GM08714 (cell line): ENCODE data around the gene RPP21.

Source experiments
- H3K4me3 ChIP-seq: fragments of 200-500 bp; sonication (Bioruptor generic); 2 replicates; pipeline ENCODE4 v1.5.1; 2014; ENCODE audit warnings: mild to moderate bottlenecking, low read length, inconsistent platforms
- ZNF274 ChIP-seq: IDR thresholded peaks from 2 replicates; pipeline ENCODE4 v1.6.1; 2012; ENCODE audit warnings: mild to moderate bottlenecking, low read depth, low read length

The RPP21 gene

DNA sequence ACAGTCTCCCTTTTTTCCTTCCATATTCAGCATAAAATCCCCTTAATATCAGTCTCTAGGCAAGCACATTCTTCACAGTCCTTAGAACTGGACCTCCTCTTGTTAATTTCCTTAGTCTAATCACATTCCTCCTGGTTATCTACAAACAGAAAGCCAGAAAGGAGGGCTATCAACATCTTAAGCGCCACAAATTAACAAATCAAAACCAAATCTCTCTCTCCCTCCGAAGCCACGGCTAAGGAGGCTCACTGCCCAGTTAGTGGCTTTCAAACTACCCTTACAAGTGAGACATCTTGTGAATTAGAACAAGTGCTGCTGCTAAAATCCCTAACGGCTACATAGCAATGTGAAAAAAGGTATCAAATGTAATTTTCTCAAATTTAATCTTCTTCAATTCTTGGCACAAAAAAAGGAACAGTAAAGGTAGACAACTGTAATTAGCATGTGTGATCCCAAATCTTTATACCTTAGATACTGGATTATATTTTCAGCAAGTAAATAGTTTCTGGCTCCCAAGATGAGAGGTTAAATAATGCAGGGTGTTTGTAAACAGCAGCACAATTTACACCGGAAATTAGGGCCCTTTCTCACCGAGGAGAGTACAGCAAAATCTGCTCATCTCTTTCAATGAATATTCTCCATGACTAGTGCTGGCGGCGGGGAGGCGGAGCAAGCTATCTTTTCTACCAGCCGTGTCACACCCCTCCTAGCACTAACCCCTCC, 19.6 kb upstream of the RPP21 start:
- TF ChIP-seq ZNF274 = no peak
- peak overlapping the region; percentile 93 for H3K4me3 ChIP-seq

DNA sequence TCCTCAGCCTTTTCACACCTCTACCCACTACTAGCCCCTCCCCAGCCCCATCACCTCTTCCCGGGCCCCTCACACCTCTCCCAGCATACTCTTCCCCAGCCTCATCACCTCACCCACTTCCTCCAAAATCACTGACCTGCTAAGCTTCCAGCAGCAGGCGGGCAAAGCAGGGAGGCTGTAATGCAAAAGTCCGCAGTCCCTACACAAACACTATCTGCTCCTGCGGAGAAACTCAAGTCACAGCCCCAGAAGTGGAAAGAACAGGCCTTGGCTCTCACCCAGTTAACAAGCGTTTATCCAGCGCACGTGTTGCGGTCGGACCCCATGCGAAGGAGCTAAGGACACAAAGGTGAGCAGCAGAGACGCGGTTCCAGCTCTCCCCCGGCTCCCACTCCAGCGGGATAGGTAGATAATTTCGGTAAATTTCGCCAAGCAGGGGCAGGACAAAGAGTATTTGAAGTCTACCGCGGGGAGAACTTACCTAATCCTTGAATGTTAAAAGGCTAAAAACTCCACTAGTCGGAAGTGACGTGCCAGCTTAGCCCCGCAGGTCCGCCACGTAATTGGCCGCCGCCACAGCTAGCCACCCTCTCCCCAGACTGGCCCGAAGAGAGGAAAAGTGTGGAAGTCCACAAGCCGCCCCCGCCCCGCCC, 19.0 kb upstream of the RPP21 start:
- peak overlapping the region; percentile 93 for H3K4me3 ChIP-seq
- TF ChIP-seq ZNF274 = no peak

DNA sequence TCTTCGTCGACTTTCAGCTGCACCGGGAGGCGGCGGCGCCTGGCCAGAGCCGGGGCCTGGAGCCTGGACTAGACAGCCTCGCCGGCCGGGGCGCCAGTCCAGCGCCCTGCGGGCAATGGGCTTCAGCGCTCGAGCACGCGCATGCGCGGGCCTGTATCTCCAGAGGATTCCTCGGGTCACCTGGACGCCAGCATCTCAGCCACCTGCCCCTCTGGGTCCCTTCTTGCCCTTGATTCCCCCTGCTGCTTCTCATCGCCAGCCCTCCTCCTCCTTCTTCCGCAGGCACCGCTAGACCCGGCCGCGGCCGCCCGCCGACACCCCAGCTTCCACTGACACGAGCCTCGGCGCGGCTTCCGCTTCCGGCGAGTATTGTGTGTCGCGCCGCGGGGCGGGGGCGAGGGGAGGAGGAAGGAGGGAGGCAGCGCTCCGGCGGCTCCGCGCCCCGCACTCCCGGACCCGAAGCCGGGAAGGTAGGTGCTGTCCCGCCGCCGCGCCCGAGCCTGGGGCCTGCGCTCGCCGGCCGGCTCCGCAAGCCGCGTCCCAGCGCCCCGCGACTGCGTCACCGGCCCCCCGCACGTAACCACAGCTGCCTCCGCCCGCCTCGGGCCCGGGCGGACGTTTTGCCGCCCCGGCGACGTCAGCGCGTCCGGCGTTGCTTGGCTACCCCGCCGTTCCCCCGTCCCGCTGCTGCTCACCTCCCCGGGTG, 18.3 kb upstream of the RPP21 start, which contains the start of gene TRIM39:
Gene TRIM39 (plus strand): TSS at position 402 of the 706 bp plus-strand sequence. CDS start 2,391 bp downstream, outside the sequence.
- peak within 1 kb of the TSS; percentile 93 for H3K4me3 ChIP-seq
- TF ChIP-seq ZNF274 = no peak

DNA sequence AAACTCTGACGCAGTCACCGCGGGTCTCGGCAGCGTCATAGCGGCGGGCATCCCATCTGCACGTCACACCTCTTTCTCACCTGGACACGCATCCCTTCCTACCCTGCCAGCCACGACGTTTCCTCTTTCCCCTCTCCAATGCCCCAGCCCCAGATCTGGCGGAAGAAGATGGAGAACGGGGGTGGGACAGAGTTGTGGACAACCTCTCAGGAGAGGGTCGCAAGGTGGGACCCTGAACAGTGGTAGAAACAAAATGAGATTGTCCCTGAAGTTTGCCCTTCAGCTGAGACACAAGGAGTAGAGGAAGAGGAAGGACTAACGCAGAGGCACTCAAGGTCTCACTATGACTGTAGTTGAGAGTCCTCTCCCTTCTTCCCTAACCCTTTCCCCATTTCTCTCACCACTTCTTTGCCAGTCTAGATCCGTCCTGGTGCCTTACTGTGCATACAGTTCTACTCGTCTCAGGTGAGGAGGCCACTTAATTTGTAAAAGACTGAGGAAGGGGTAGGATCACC, 17.7 kb upstream of the RPP21 start:
- no peak for TF ChIP-seq ZNF274

DNA sequence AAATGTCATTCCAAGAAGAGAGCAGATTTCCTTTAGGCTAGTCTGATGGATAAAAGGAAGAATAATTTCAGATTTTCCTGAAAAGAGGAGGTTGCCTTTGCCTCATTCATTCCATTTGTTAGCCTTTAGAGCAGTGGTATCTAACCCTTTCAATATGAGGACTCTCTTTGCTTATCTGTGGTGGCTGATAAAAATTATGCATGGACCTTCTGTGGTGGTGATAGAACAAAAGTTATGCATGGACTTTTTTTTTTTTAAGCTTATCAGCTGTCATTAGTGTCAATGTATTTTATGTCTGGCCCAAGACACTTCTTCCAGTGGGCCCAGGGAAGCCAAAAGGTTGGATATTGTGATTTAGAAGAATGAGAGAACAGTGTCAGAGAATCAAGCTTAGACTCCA, 16.6 kb upstream of the RPP21 start:
- TF ChIP-seq ZNF274 = no peak
- H3K4me3 ChIP-seq = no peak overlapping the region

More for the DNA sequence above, 17.7 kb upstream of the RPP21 start:
- H3K4me3 ChIP-seq = peak overlapping the region; percentile 93

DNA sequence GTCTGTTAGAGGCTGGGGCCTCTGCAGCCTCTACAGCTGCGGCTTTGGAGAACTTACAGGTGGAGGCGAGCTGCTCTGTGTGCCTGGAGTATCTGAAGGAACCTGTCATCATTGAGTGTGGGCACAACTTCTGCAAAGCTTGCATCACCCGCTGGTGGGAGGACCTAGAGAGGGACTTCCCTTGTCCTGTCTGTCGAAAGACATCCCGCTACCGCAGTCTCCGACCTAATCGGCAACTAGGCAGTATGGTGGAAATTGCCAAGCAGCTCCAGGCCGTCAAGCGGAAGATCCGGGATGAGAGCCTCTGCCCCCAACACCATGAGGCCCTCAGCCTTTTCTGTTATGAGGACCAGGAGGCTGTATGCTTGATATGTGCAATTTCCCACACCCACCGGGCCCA, 15.6 kb upstream of the RPP21 start:
- no peak overlapping the region for H3K4me3 ChIP-seq
- TF ChIP-seq ZNF274 = no peak

DNA sequence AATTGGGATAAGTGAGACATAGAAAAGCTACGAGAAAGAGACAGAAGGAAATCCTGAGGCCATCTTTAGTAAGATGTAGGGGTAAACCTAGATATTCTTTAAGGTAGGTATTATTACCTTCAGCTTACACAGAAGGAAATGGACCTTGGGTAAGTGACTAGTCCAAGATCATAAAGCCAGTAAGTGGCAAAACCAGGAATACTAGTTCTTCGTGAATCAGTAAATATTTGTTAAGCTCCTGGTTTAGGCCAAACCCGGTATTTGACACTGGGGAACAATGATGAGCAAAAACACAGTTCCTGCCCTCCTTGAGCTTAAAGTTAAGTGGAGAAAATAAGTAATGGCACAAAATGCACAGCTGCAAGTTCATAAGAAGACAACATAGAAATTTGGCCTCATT, 13.0 kb upstream of the RPP21 start:
- no peak overlapping the region for H3K4me3 ChIP-seq
- TF ChIP-seq ZNF274 = no peak

DNA sequence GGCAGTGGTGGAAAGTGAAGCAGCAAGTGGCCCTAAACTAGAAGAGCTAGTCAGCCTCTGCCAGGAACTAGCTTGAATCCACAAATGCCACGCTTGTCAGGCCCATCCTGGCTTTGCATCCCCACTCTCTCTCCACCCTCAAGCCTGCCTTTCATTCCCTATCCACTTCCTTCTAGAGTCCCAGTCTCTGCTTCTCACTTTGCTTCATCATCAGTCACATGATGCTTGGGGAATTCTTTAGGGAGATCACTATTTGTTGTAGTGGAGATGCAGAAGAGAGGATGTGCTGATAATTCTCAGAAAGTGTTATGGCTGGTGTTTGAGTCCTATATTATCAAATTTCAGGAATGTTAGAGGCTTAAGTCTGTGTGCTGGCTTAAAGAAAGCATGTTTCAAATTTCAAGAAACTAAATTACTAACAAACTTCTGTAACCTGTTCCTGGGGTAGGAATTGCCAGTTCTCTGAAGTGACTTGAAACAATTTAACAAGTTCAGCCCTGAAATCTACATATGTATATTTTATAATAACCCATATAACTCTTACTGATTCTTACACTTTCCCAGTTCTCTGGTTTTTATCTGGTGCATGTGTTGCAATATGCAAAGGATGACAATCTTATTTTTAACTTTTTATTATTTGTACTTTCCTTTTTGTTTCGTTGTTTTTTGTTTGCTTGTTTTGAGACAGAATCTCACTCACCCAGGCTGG, 10.7 kb upstream of the RPP21 start:
- no peak for TF ChIP-seq ZNF274
- no peak overlapping the region for H3K4me3 ChIP-seq

DNA sequence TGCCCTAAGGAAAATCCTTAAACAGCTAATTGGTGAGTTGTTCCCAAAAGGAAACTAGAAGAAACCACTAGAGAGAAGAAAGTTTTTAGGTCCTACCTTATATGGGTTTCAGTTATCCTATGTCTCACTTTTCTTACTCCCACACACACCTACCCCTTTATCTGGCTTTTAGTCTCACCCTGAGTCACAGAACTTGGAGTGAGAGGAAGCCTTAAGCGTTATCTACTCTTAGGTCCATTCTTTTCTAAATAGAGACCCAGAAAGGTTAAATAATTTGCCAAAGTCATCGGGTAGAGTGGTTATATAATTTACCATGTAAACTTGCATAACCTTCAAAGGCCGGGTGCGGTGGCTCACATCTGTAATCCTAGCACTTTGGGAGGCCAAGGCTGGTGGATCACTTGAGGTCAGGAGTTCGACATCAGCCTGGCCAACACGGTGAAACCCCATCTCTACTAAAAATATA, 4.3 kb upstream of the RPP21 start:
- no peak overlapping the region for H3K4me3 ChIP-seq
- no peak for TF ChIP-seq ZNF274

DNA sequence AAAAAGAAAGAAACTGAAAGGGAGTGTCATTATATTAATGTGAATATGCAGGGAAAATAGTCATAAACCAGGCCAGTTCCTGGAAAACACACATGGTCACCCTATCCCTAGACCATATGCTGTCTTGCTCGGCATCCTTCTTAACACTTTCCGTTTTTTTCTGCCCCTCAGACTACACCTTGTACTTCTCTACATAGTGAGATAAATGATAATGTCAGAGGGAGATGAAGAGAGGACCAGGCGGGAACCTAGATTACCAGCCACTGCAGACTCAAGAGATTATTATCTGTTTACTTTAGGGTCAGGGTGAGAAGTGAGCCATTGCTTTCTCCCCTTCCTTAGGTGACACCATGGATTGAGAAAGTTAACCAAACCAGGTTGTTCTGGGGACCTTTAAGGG, 3.7 kb upstream of the RPP21 start:
- TF ChIP-seq ZNF274 = no peak
- H3K4me3 ChIP-seq = no peak overlapping the region

DNA sequence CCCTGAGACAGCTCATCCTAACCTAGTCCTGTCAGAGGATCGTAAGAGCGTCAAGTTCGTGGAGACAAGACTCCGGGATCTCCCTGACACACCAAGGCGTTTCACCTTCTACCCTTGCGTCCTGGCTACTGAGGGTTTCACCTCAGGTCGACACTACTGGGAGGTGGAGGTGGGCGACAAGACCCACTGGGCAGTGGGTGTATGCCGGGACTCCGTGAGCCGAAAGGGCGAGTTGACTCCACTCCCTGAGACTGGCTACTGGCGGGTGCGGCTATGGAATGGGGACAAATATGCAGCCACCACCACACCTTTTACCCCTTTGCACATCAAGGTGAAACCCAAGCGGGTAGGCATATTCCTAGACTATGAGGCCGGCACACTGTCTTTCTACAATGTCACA, 3.2 kb upstream of the RPP21 start:
- no peak overlapping the region for H3K4me3 ChIP-seq
- no peak for TF ChIP-seq ZNF274

DNA sequence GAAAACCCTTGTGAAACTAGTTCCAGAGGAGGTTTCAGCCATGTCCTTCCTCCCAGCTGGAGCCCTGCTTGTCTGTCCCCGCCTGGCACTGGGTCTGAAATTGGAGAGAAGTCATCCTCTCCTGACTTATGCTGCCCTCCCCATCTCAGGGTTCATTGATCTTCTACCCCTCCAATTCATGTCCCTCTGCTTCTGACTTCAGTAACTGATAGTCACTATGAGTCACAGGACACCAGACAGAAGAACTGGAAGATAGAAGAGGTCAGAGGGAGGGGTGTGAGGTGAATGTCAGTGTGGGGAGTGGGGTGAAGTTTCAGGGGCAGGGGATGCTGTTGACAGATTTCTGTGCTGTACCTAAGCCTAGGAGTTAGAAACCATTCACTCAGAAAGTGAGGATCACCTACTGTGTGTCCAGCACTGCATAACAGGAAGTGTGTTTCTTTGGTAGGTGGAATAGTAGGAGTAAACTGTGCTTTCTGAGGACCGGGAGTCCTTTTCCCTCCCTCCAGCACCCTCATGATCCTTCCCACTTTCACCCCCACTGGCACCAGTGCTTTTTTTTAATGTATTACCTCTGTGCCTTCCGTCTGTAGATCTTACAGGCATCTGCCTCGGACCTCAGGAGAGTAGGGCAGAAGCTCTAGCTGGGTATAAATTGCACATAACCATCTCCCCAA, 627 bp upstream of the RPP21 start:
- no peak for TF ChIP-seq ZNF274
- H3K4me3 ChIP-seq = peak overlapping the region; percentile 90; the same call in 1 of the 2 replicates

DNA sequence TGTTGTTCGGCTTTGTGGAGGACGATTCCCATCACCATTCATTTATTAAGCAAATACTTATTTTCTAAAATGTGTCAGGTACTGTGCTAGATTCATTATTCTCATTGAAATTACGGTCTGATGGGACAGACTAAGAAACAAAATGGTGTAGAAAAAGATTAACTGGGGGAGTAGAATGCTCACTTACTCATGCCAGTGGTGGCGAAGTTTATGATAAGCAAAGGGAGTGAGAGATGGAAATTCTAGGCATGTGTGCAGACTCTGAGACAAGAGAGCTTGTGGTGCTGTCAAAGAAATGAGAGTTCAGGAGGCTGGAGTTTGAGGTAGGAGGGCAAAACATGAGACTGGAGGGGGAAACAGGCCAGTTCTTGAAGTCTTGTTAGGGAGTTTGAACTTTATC, 896 bp downstream of the RPP21 start:
- H3K4me3 ChIP-seq = peak overlapping the region; percentile 90
- no peak for TF ChIP-seq ZNF274
